MCF 10A (cell line): ENCODE measurements around the gene ARF6. TPM values are rescaled to one million over a fixed set of nuclear protein-coding genes. Genes with fewer than 3 reads are reported as not detected.
A peak's percentile ranks its signal among the peaks of the same experiment; 100 is the strongest.

Source experiments
- BruUV-seq: library from RNA; stranded (reverse); fragments of 400-500 nt; replicated peaks from 2 replicates; lab custom pipeline; 2021; lab: Mats Ljungman, UMichigan
- CTCF ChIA-PET: fragments of 300-600 bp; sonication (Branson Sonifier 250); formaldehyde crosslinking; extraction: SDS; loops from one replicate; lab custom pipeline; 2021; ENCODE audit warnings: antibody characterized with exemption, inconsistent platforms; lab: Yijun Ruan, JAX
- POLR2A ChIA-PET: fragments of 300-600, 350-650 bp; sonication (Branson Sonifier 250); formaldehyde crosslinking; extraction: SDS; loops from one replicate; lab custom pipeline; 2020; ENCODE audit warnings: antibody characterized with exemption, inconsistent platforms; lab: Yijun Ruan, JAX
- DNase-seq: peaks from one replicate; pipeline ENCODE4 v3.0.0-alpha.2; 2018; ENCODE audit not compliant: unreplicated experiment
- H3K27ac Mint-ChIP-seq: one replicate; pipeline ENCODE4 v1.8.0; 2022; ENCODE audit warnings: mild to moderate bottlenecking, low read depth, mixed read lengths; ENCODE audit not compliant: unreplicated experiment
- H3K27me3 Mint-ChIP-seq: one replicate; pipeline ENCODE4 v1.8.0; 2022; ENCODE audit warnings: mixed read lengths; ENCODE audit not compliant: insufficient read depth, unreplicated experiment
- H3K36me3 Mint-ChIP-seq: one replicate; pipeline ENCODE4 v1.8.0; 2022; ENCODE audit warnings: mild to moderate bottlenecking, moderate library complexity, mixed read lengths; ENCODE audit not compliant: insufficient read depth, unreplicated experiment
- H3K4me1 Mint-ChIP-seq: one replicate; pipeline ENCODE4 v1.8.0; 2022; ENCODE audit warnings: mixed read lengths; ENCODE audit not compliant: insufficient read depth, unreplicated experiment
- H3K4me3 Mint-ChIP-seq: one replicate; pipeline ENCODE4 v1.8.0; 2022; ENCODE audit warnings: mild to moderate bottlenecking, moderate library complexity, mixed read lengths; ENCODE audit not compliant: unreplicated experiment
- H3K9me3 Mint-ChIP-seq: one replicate; pipeline ENCODE4 v1.8.0; 2022; ENCODE audit warnings: mixed read lengths; ENCODE audit not compliant: unreplicated experiment
- intact Hi-C: fragments of 100-400 bp; cut with micrococcal nuclease; formaldehyde crosslinking; loops from 2 replicates; pipeline ENCODE4 v1.14.1; 2022
- total RNA-seq: library from RNA; stranded (reverse); gene quantifications from 2 replicates; pipeline ENCODE4 v1.2.3, GENCODE V29; 2022
- TF ChIP-seq, protein P1 (sequence below): fragments of 200-600 bp; IDR thresholded peaks from one replicate; pipeline ENCODE4 v1.8.0; 2022; ENCODE audit warnings: antibody characterized with exemption, mild to moderate bottlenecking; ENCODE audit not compliant: unreplicated experiment

Gene ARF6
- total RNA-seq, 1 experiment from 2014 or later: 112 TPM

DNA sequence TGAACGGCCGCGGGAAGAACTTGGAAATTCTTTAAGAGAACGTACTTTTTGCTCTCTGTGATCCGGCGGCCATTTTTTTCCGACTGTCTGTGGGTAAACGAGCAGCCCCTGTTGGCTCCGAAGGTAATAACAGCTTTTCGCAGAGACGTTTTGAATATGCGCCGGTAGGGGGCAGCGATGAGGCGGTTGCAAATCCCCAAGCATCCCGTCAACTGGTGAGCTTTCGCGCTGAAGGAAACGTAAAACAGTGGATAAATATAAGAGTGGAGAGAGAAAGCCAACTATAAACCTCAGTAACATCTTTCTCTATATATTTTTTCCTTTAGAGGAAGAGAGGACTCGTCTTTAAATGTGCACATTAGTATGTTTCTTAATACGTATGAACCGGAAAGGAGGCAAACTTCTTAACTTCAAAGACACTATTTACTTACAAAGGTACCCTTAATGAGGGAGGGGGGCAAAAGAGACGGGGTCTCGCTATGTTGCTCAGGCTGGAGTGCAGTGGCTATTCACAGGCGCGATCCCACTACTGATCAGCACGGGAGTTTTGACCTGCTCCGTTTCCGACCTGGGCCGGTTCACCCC is 30.7 kb upstream of the ARF6 start:
- TF ChIP-seq, protein P1, sequence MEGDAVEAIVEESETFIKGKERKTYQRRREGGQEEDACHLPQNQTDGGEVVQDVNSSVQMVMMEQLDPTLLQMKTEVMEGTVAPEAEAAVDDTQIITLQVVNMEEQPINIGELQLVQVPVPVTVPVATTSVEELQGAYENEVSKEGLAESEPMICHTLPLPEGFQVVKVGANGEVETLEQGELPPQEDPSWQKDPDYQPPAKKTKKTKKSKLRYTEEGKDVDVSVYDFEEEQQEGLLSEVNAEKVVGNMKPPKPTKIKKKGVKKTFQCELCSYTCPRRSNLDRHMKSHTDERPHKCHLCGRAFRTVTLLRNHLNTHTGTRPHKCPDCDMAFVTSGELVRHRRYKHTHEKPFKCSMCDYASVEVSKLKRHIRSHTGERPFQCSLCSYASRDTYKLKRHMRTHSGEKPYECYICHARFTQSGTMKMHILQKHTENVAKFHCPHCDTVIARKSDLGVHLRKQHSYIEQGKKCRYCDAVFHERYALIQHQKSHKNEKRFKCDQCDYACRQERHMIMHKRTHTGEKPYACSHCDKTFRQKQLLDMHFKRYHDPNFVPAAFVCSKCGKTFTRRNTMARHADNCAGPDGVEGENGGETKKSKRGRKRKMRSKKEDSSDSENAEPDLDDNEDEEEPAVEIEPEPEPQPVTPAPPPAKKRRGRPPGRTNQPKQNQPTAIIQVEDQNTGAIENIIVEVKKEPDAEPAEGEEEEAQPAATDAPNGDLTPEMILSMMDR: peak; percentile 100
- ChIA-PET POLR2A (interaction anchor here (0.6 to 9.1 kb wide), 51 partner anchors 10 to 996 kb away, joined by 3 to 176 read pairs (median 5); partner anchors contain the start of genes ARF6, KLHDC2, NEMF and SOS2), CTCF (interaction anchor here (0.5 to 13.6 kb wide), 66 partner anchors 10 to 1015 kb away, joined by 3 to 178 read pairs (median 4); partner anchors contain the start of genes ARF6, LRR1, NEMF and SOS2)
- Mint-ChIP-seq H3K27me3 (no peaks in the 10 kb centered on the region), H3K4me3 (no peak overlapping the region), H3K4me1 (no peaks in the 10 kb centered on the region), H3K36me3 (peaks cover 18% of the 10 kb centered on the region), H3K27ac (no peak overlapping the region), H3K9me3 (no peaks in the 10 kb centered on the region)
- BruUV-seq: no TSS peak
- intact Hi-C loops: loop anchor here (1.0 to 10.0 kb wide), 4 partner anchors 31 to 673 kb away; partner anchors contain the start of genes ARF6, MAP4K5 and SOS2
- DNase-seq: peak; percentile 81

DNA sequence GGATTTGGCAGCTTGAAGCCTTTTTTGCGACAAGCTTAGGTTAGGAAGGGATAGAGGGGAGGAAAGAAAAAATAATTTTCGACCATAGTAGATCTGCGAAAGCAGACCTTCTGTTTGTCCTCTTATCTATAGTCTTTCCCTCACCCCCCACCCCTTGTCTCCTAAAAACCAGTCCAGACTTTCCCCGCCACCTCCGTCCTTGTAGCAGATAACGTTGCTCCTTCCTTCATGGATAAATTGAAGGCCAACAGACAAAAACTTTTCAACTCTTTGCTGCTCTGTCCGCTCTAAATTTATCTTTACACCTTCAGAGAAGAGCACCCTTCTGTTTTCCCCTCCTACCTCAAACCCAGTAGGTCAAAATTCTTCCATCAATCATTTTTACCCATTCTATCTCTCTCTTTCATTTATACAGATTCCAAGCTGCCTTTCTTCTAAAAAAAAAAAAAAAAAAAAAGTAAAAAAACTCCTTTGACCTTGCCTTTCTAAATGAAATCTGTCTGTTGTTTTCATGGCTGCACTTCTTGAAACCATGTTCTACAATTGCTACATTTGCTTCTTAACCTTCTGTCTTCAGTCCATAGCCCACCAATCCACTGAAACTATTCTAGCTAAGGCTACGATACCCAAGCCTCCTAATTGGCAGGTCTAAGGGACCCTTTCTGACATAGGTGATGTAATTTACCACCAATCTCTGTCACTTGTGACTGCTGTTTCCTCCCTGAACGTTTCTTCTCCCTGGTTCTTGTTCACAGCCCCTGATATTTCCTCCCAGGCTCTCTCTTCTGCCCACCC is 29.2 kb upstream of the ARF6 start:
- Mint-ChIP-seq H3K36me3 (peaks cover 14% of the 10 kb centered on the region), H3K27me3 (no peaks in the 10 kb centered on the region), H3K4me3 (no peak overlapping the region), H3K4me1 (peaks cover 10% of the 10 kb centered on the region), H3K9me3 (no peaks in the 10 kb centered on the region), H3K27ac (no peak overlapping the region)
- CTCF ChIA-PET: interaction anchor here (0.6 to 13.6 kb wide), 34 partner anchors 12 to 479 kb away, joined by 3 to 178 read pairs (median 11); partner anchors contain the start of genes ARF6, NEMF and VCPKMT
- peak; percentile 13 for DNase-seq
- TF ChIP-seq, protein P1: no peak
- intact Hi-C loops: loop anchor here (2.0 to 10.0 kb wide), 3 partner anchors 29 to 671 kb away; partner anchors contain the start of genes ARF6, MAP4K5 and SOS2
- POLR2A ChIA-PET: interaction anchor here (0.6 to 9.1 kb wide), 41 partner anchors 11 to 448 kb away, joined by 3 to 176 read pairs (median 5); partner anchors contain the start of genes ARF6, DMAC2L, L2HGDH and NEMF
- BruUV-seq: no TSS peak

DNA sequence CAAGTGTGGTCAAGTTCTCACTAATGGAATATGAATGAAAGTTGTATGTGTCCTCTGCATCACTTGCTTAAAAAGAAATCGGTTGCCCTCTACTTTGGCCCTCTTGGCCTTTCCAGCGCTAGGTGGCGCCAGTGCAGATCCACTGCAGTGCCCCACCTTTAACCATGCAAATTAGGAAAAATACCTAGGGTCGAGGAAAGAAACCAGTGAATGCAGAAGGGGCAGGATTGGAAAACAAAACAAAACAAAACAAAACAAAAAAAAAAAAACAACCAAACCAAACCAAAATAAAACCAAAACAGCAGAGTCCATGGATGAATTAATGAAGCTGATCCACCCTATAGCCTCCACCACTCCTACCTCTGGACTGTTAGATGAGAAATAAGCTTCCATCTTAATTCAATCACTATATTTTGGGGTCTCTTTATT is 27.4 kb upstream of the ARF6 start:
- ChIA-PET POLR2A (interaction anchor here (0.6 to 9.1 kb wide), 17 partner anchors 11 to 251 kb away, joined by 3 to 176 read pairs (median 6); partner anchors contain the start of genes ARF6, NEMF and VCPKMT), CTCF (interaction anchor here (0.6 to 13.6 kb wide), 55 partner anchors 11 to 464 kb away, joined by 3 to 178 read pairs (median 4); partner anchors contain the start of genes ARF6 and NEMF)
- peak; percentile 74 for DNase-seq
- peaks cover 12% of the 10 kb centered on the region for H3K36me3 Mint-ChIP-seq
- no peak overlapping the region for H3K4me3 Mint-ChIP-seq
- no TSS peak for BruUV-seq
- H3K4me1 Mint-ChIP-seq: peaks cover 11% of the 10 kb centered on the region
- intact Hi-C loops: loop anchor here (1.0 to 10.0 kb wide), 4 partner anchors 135 to 669 kb away; partner anchors contain the start of gene MAP4K5
- H3K9me3 Mint-ChIP-seq: no peaks in the 10 kb centered on the region
- no peak overlapping the region for H3K27ac Mint-ChIP-seq
- TF ChIP-seq, protein P1: peak; percentile 80
- no peaks in the 10 kb centered on the region for H3K27me3 Mint-ChIP-seq
